ENCODE measurements around the gene KRTAP5-1. TPM values are rescaled to one million over a fixed set of nuclear protein-coding genes. Genes with fewer than 3 reads are reported as not detected.
"Not testable (repeated sequence)": the region's sequence is repeated elsewhere in the genome, so short reads cannot be mapped to it uniquely, and the experiment has no call there.

KRTAP5-1 gene
- total RNA-seq, 1 experiment from 2014 or later: not detected

DNA sequence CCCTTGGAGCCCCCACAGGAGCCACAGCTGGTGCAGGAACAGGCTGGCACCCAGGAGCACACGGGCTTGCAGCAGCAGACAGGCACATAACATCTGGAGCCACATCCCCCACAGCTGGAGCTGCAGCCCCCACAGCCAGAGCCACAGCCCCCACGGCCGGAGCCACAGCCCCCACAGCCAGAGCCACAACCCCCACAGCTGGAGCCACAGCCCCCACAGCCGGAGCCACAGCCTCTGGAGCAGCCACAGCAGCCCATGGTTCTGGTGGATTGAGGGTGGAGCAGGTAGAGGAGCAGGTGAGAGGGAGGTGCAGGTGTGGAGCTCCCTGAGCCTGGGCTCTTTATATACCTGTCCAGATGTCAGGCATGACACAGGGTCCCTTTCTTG is 12.9 kb upstream of the KRTAP5-1 start, which contains the start of gene KRTAP5-2:
Gene KRTAP5-2, minus strand, starts transcription at position 301 of the 387 bp plus-strand sequence. Its CDS starts 44 bp downstream, at position 257.
- no TSS peak for BruUV-seq (replicated peaks)
- DNase-seq: no peak
- Mint-ChIP-seq H3K27me3 (ENCODE audit: unreplicated experiment) (peaks cover 100% of the 10 kb centered on the region), H3K4me1 (ENCODE audit: low read depth, unreplicated experiment) (no peaks in the 10 kb centered on the region), H3K4me3 (ENCODE audit: low read depth, unreplicated experiment) (no peak within 1 kb of the TSS), H3K9me3 (ENCODE audit: low read depth, unreplicated experiment) (no peaks in the 10 kb centered on the region), H3K27ac (ENCODE audit: unreplicated experiment) (no peak within 1 kb of the TSS), H3K36me3 (ENCODE audit: insufficient read depth, unreplicated experiment) (no peaks in the 10 kb centered on the region)
- TF ChIP-seq, protein P1, sequence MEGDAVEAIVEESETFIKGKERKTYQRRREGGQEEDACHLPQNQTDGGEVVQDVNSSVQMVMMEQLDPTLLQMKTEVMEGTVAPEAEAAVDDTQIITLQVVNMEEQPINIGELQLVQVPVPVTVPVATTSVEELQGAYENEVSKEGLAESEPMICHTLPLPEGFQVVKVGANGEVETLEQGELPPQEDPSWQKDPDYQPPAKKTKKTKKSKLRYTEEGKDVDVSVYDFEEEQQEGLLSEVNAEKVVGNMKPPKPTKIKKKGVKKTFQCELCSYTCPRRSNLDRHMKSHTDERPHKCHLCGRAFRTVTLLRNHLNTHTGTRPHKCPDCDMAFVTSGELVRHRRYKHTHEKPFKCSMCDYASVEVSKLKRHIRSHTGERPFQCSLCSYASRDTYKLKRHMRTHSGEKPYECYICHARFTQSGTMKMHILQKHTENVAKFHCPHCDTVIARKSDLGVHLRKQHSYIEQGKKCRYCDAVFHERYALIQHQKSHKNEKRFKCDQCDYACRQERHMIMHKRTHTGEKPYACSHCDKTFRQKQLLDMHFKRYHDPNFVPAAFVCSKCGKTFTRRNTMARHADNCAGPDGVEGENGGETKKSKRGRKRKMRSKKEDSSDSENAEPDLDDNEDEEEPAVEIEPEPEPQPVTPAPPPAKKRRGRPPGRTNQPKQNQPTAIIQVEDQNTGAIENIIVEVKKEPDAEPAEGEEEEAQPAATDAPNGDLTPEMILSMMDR (IDR thresholded peaks at IDR 0.05; ENCODE audit: unreplicated experiment): no peak
- intact Hi-C loops (cut with micrococcal nuclease; ENCODE audit: unreplicated experiment): no loop called here
- CTCF ChIA-PET: no interaction called here

DNA sequence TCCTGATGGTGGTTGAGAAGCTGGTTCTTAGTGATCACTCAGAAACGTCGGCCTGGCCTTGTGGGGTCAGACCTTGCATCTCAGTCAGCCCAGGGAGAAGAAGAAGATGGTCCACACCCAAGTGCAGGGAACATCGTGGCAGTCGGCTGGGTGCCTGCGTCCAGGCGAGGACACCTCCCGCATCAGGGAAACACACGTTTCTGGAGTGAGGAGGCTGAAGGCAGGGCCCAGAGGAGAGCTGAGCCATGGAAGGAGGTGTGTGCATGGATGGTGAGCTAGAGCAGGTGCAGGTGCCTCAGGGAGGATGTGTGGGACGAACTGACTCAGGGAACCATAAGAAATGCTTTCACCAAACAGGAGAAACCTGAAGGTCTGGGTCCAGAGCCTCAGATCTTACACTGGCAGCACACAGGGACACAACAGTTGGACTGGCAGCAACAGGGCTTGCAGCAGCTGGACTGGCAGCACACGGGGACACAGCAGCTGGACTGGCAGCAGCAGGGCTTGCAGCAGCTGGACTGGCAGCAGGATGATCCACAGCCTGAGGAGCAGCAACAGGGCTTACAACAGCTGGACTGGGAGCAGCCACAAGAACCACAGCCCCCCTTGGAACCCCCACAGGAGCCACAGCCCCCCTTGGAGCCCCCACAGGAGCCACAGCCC is 12.4 kb upstream of the KRTAP5-1 start:
- intact Hi-C loops (cut with micrococcal nuclease; ENCODE audit: unreplicated experiment): no loop called here
- Mint-ChIP-seq H3K27me3 (ENCODE audit: unreplicated experiment) (peaks cover 100% of the 10 kb centered on the region), H3K4me1 (ENCODE audit: low read depth, unreplicated experiment) (no peaks in the 10 kb centered on the region), H3K9me3 (ENCODE audit: low read depth, unreplicated experiment) (no peaks in the 10 kb centered on the region), H3K27ac (ENCODE audit: unreplicated experiment) (no peak overlapping the region), H3K4me3 (ENCODE audit: low read depth, unreplicated experiment) (no peak overlapping the region), H3K36me3 (ENCODE audit: insufficient read depth, unreplicated experiment) (no peaks in the 10 kb centered on the region)
- DNase-seq: no peak
- CTCF ChIA-PET: no interaction called here
- BruUV-seq (replicated peaks): no TSS peak
- TF ChIP-seq, protein P1 (IDR thresholded peaks at IDR 0.05; ENCODE audit: unreplicated experiment): no peak

DNA sequence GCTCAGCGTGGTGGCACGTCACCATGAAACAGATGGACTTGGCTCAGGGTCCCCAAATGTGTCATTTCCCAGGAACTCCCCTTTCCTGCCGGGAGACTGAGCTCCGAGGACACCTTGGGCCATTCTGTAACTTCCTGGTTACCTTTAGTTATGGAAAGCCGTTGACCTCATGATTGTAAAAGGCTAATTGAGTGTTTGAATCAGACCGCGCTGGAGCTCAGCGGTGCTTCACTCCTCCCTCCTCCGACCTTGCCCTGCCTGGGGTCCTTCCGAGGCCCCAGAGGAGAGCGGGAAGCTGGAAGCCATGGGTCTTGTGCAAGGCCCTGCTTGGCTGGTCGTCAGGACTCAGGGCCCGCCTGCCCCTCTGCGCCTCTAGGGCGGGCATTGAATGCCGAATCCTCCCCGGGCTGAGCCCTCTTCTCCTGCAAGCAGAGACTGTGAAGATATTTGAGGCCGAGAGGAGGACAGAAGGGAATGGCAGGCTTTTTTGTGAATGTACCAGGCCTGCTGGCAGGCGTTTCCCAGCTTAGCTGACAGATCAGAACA is 11.6 kb upstream of the KRTAP5-1 start:
- H3K36me3 Mint-ChIP-seq (ENCODE audit: insufficient read depth, unreplicated experiment); H3K27ac Mint-ChIP-seq (ENCODE audit: unreplicated experiment); H3K9me3 Mint-ChIP-seq (ENCODE audit: low read depth, unreplicated experiment); DNase-seq; intact Hi-C loops (cut with micrococcal nuclease; ENCODE audit: unreplicated experiment); H3K4me1 Mint-ChIP-seq (ENCODE audit: low read depth, unreplicated experiment); H3K4me3 Mint-ChIP-seq (ENCODE audit: low read depth, unreplicated experiment); BruUV-seq (replicated peaks): not testable (repeated sequence)
- peaks cover 95% of the 10 kb centered on the region for H3K27me3 Mint-ChIP-seq (ENCODE audit: unreplicated experiment)
- CTCF ChIA-PET: interaction anchor here (1.7 kb wide), 1 partner anchor 50 kb away, joined by 14 read pairs; no protein-coding TSS in a partner anchor

DNA sequence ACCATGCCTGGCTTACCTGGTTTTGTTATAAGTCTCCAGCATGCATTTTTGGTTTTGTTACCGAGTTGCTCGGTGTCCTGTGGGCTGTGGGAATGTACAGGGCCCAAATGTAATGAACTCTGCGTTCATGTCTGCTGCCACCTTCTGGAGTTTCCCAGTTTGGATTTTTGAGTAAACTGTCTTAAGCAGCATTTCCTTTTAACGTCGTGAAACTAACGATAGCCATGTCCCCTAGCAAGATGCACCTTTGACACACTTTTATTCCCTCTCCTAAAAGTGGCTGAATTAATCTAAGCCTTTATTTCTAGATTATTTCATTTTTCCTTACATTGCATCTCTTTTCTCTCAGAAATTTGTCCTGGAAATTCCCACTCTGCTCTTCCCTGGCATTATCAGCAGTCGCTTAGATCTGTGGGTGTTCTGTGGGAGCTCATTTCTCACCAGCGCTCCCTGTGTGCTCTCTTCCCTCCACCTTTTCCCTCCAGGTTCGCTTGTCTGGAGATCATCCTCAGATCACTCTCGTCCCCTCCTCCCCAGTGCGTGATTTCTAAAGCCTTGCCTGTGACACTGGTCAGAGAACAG is 11.0 kb upstream of the KRTAP5-1 start:
- H3K4me1 Mint-ChIP-seq (ENCODE audit: low read depth, unreplicated experiment); DNase-seq; H3K36me3 Mint-ChIP-seq (ENCODE audit: insufficient read depth, unreplicated experiment); BruUV-seq (replicated peaks); H3K27ac Mint-ChIP-seq (ENCODE audit: unreplicated experiment); H3K9me3 Mint-ChIP-seq (ENCODE audit: low read depth, unreplicated experiment); H3K4me3 Mint-ChIP-seq (ENCODE audit: low read depth, unreplicated experiment); intact Hi-C loops (cut with micrococcal nuclease; ENCODE audit: unreplicated experiment): not testable (repeated sequence)
- CTCF ChIA-PET: interaction anchor here (1.1 to 1.7 kb wide), 3 partner anchors 21 to 49 kb away, joined by 3 to 15 read pairs (median 14); no protein-coding TSS in a partner anchor
- H3K27me3 Mint-ChIP-seq (ENCODE audit: unreplicated experiment): peaks cover 89% of the 10 kb centered on the region

DNA sequence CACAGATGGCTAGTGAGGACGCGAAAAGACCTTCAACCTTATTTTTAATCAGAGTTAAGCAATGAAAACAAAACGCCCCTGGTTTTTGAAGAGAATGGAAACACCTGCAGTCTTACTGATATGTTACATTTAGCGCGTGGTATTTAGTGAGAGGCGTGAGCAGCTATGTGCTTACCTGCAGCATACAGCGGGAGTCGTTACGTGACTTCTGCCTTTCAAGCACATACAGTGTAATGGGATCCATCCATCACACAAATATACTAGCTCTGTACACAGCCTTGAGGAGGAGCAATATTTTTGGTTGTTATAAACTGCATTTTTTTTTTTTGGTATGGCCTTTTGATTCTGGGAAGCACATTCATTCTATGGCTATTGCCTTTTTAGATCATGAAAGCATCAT is 7.5 kb upstream of the KRTAP5-1 start:
- intact Hi-C loops (cut with micrococcal nuclease; ENCODE audit: unreplicated experiment): no loop called here
- Mint-ChIP-seq H3K4me3 (ENCODE audit: low read depth, unreplicated experiment) (no peak overlapping the region), H3K27me3 (ENCODE audit: unreplicated experiment) (peaks cover 65% of the 10 kb centered on the region), H3K4me1 (ENCODE audit: low read depth, unreplicated experiment) (peaks cover 7% of the 10 kb centered on the region), H3K27ac (ENCODE audit: unreplicated experiment) (no peak overlapping the region), H3K9me3 (ENCODE audit: low read depth, unreplicated experiment) (no peaks in the 10 kb centered on the region), H3K36me3 (ENCODE audit: insufficient read depth, unreplicated experiment) (no peaks in the 10 kb centered on the region)
- no peak for DNase-seq
- TF ChIP-seq, protein P1 (IDR thresholded peaks at IDR 0.05; ENCODE audit: unreplicated experiment): no peak
- CTCF ChIA-PET: no interaction called here
- BruUV-seq (replicated peaks): no TSS peak
